ENCODE measurements around the gene SERINC3.

The SERINC3 gene

DNA sequence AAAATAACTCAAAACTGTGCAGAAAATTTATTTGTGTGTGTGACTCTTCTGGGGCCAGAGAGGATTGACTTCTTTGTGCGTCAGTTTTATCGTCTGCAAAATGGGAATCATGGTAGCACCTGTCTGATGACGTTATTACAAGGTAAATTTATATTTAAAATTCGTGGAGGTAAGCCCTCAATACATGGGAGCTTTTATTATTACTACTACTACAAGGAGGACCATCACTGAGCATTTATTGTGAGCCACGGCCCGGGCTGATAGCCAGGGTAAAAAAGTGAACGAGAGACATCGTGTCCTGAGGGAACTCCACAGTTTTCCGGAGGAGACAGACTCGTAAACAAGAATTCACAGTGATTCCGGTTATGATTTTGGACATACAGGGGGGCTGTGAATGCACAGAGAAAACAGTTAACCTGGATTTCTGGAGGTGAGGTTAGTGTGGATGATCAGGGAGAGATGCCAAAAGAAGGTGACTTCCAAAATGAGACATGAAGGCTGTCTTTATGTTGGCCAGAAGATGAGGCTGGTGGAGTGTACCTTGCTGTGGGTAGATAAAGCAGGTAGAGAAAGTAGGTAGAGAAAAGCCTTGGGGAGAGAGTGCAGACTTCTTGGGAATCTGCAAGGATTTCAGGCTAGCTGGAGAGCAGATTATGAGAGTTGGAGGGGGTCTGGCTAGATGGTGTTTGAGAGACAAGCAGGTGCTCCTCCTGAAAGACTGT lies 10.6 kb upstream of the SERINC3 start:
- no peak for TF ChIP-seq CTCF (IDR thresholded peaks at IDR 0.05; ENCODE audit: unreplicated experiment in 3 of 3)
- Mint-ChIP-seq H3K27ac (no peak overlapping the region), H3K36me3 (ENCODE audit: low read depth) (no peaks in the 10 kb centered on the region), H3K4me3 (no peak overlapping the region), H3K9me3 (no peaks in the 10 kb centered on the region), H3K4me1 (no peaks in the 10 kb centered on the region), H3K27me3 (ENCODE audit: low read depth) (no peaks in the 10 kb centered on the region)

DNA sequence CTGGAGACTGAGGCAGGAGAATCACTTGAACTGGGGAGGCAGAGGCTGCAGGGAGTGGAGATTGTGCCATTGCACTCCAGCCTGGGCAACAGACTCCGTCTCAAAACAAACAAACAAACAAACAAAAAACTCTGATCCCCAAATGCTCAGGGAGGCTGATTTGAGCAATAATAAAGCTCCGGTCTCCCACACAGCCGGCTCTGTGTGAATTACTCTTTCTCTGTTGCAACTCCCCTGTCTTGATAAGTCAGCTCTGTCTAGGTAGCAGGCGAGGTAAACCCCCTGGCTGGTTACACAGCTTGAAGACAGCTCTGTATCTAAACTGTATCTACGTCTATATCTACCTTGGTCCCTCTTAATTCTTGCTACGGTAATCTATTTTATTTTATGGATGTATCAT lies 6.4 kb upstream of the SERINC3 start:
- H3K4me3 Mint-ChIP-seq = no peak overlapping the region
- H3K4me1 Mint-ChIP-seq = no peaks in the 10 kb centered on the region
- H3K9me3 Mint-ChIP-seq = no peaks in the 10 kb centered on the region
- H3K36me3 Mint-ChIP-seq (ENCODE audit: low read depth) = no peaks in the 10 kb centered on the region
- H3K27me3 Mint-ChIP-seq (ENCODE audit: low read depth) = no peaks in the 10 kb centered on the region
- TF ChIP-seq CTCF (IDR thresholded peaks at IDR 0.05; ENCODE audit: unreplicated experiment in 3 of 3) = no peak
- H3K27ac Mint-ChIP-seq = peak overlapping the region in 1 of 3 experiments; percentile 9

DNA sequence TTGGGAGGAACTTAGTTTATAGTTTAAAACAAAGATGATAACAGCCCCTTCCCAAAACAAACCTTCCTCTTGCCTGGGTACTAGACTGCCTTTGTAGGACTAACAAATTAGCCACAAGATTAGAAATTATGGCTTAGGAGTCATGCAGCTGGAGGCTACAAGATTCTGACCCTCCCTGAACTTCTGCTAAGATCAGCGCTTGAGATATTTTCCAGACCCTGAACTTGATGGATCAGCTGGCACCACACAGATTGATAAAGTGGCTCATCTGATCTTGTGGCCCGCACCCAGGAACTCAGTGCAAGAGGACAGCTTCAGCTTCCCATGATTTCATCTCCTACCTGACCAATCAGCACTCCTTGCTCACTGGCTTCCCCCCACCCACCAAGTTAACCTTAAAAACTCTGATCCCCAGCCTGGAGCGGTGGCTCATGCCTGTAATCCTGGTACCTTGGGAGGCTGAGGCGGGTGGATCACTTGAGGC lies 5.9 kb upstream of the SERINC3 start:
- Mint-ChIP-seq H3K4me3 (no peak overlapping the region), H3K27ac (no peak overlapping the region)

GRCh38 chr20:44526129-44526528 lies 4.3 kb upstream of the SERINC3 start:
- no peak for TF ChIP-seq CTCF (IDR thresholded peaks at IDR 0.05; ENCODE audit: unreplicated experiment in 3 of 3)
- no peak overlapping the region for H3K27ac Mint-ChIP-seq
- H3K4me1 Mint-ChIP-seq = peaks cover 12% of the 10 kb centered on the region
- no peak overlapping the region for H3K4me3 Mint-ChIP-seq
- no peaks in the 10 kb centered on the region for H3K27me3 Mint-ChIP-seq (ENCODE audit: low read depth)
- no peaks in the 10 kb centered on the region for H3K9me3 Mint-ChIP-seq
- H3K36me3 Mint-ChIP-seq (ENCODE audit: low read depth) = no peaks in the 10 kb centered on the region

More for the DNA sequence above, 5.9 kb upstream of the SERINC3 start:
- Mint-ChIP-seq H3K27me3 (ENCODE audit: low read depth) (no peaks in the 10 kb centered on the region), H3K9me3 (no peaks in the 10 kb centered on the region), H3K4me1 (peaks cover 2% of the 10 kb centered on the region), H3K36me3 (ENCODE audit: low read depth) (no peaks in the 10 kb centered on the region)
- no peak for TF ChIP-seq CTCF (IDR thresholded peaks at IDR 0.05; ENCODE audit: unreplicated experiment in 3 of 3)

DNA sequence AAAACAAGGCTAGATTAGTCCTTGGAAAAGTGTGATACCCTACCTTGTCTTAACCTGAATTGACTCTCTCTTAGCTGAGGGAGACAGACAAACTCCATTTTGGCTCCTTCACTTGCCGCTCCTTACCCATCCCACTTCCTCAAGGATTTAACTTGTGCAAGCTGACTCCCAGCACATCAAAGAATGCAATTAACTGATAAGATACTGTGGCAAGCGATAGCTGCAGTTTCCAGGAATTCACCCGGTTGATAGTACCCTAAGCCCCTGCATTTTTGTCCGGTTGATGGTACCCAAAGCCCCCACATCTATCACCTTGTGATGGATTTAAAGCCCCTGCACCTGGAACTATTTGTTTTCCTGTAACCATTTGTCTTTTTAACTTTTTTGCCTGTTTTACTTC lies 1.9 kb upstream of the SERINC3 start:
- Mint-ChIP-seq H3K27ac (peak overlapping the region in 1 of 3 experiments; percentile 88), H3K4me1 (peaks cover 30% of the 10 kb centered on the region), H3K9me3 (no peaks in the 10 kb centered on the region), H3K4me3 (peak overlapping the region; percentile 43 to 94 (median 56)), H3K27me3 (ENCODE audit: low read depth) (no peaks in the 10 kb centered on the region), H3K36me3 (ENCODE audit: low read depth) (no peaks in the 10 kb centered on the region)
- TF ChIP-seq CTCF (IDR thresholded peaks at IDR 0.05; ENCODE audit: unreplicated experiment in 3 of 3) = no peak

DNA sequence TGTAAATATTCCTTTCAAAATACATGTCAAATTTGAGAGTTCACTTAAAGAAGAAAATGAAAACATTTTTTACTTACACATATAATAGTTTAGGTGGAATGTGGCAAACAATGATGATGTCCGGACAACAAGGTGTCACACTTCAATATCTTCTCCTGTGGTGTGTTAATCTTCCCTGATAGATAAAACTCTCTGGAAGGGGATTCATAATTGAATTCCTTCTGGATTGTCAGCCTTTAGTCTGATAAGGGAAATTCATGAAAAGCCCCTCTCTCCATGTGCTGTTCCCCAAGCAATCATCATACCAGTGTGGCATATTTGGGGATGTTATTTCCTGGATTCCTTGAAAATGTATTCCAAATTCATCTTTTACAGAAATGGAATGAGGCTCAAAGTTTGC lies 971 bp upstream of the SERINC3 start:
- Mint-ChIP-seq H3K9me3 (no peaks in the 10 kb centered on the region), H3K27ac (peak overlapping the region; percentile 41 to 88 (median 78)), H3K4me3 (peak overlapping the region; percentile 74 to 94 (median 89)), H3K36me3 (ENCODE audit: low read depth) (no peaks in the 10 kb centered on the region), H3K4me1 (peaks cover 33% of the 10 kb centered on the region), H3K27me3 (ENCODE audit: low read depth) (no peaks in the 10 kb centered on the region)
- no peak for TF ChIP-seq CTCF (IDR thresholded peaks at IDR 0.05; ENCODE audit: unreplicated experiment in 3 of 3)

Measured in nephron (organoid).